Natural killer cell (primary cell): ENCODE measurements around the gene SLC26A9. TPM values are rescaled to one million over a fixed set of nuclear protein-coding genes. Genes with fewer than 3 reads are reported as not detected.

ENCODE experiments used
- ATAC-seq, 3 donors: fragments of 150-1000 bp in 2 of 3; fragments of 200-7000 bp in 1 of 3; cut with Tn5 transposase; 1 replicate in 1 of 3; 2 replicates in 2 of 3; pipeline ENCODE4 v1.10.0; 2021; ENCODE audit warnings: mild to moderate bottlenecking in 2 of 3, moderate library complexity in 2 of 3
- DNase-seq, 2 donors: peaks; one replicate each; pipeline versions ENCODE4 v3.0.0 to v3.0.0-alpha.2; 2013 to 2021; ENCODE audit warnings: mixed read lengths in 1 of 2
- H3K27ac ChIP-seq: one replicate; pipeline ENCODE4 v1.5.1; 2013; ENCODE audit warnings: mild to moderate bottlenecking, low read length
- H3K27me3 ChIP-seq: one replicate; pipeline ENCODE4 v1.6.1; 2013; ENCODE audit warnings: low read length; ENCODE audit not compliant: control insufficient read depth, insufficient read depth
- H3K36me3 ChIP-seq: one replicate; pipeline ENCODE4 v1.6.1; 2013; ENCODE audit warnings: low read length; ENCODE audit not compliant: control insufficient read depth, insufficient read depth
- H3K4me1 ChIP-seq: one replicate; pipeline ENCODE4 v1.6.1; 2013; ENCODE audit warnings: low read length; ENCODE audit not compliant: control insufficient read depth, insufficient read depth
- H3K4me3 ChIP-seq: one replicate; pipeline ENCODE4 v1.5.1; 2013; ENCODE audit warnings: low read length
- H3K9me3 ChIP-seq: one replicate; pipeline ENCODE4 v1.6.1; 2013; ENCODE audit warnings: low read length; ENCODE audit not compliant: control insufficient read depth, insufficient read depth
- H3K27ac Mint-ChIP-seq, 2 donors: one replicate each; pipeline ENCODE4 v1.8.0; 2022; ENCODE audit warnings: mild to moderate bottlenecking in 2 of 2, mixed read lengths in 2 of 2, moderate library complexity in 1 of 2
- H3K27me3 Mint-ChIP-seq, 2 donors: one replicate each; pipeline ENCODE4 v1.8.0; 2022; ENCODE audit warnings: low read depth in 2 of 2, mixed read lengths in 2 of 2
- H3K36me3 Mint-ChIP-seq: one replicate; pipeline ENCODE4 v1.8.0; 2022; ENCODE audit warnings: mixed read lengths
- H3K4me1 Mint-ChIP-seq, 2 donors: one replicate each; pipeline ENCODE4 v1.8.0; 2022; ENCODE audit warnings: mixed read lengths in 2 of 2
- H3K4me3 Mint-ChIP-seq: one replicate; pipeline ENCODE4 v1.8.0; 2022; ENCODE audit warnings: mild to moderate bottlenecking, moderate library complexity, mixed read lengths
- H3K9me3 Mint-ChIP-seq, 2 donors: one replicate each; pipeline ENCODE4 v1.8.0; 2022; ENCODE audit warnings: mixed read lengths in 2 of 2
- WGBS: methylation state at CpG from one replicate; pipeline ENCODE4 v1.1.7; 2013; ENCODE audit warnings: missing lambda C conversion rate; ENCODE audit not compliant: insufficient coverage; 5-methylcytosine and 5-hydroxymethylcytosine counted together
- intact Hi-C: fragments of 100-400 bp; cut with micrococcal nuclease; formaldehyde crosslinking; loops from one replicate; pipeline ENCODE4 v1.14.2; 2022
- total RNA-seq, 4 donors: library from RNA; stranded (reverse); fragments of 120-200 nt in 1 of 4; gene quantifications; one replicate each; pipeline versions ENCODE4 v1.2.3 to v1.2.4, GENCODE V29; 2013 to 2022
- TF ChIP-seq, protein P1 (sequence below): fragments of 200-600 bp; IDR thresholded peaks from one replicate; pipeline ENCODE4 v1.8.0; 2022; ENCODE audit warnings: antibody characterized with exemption

Gene SLC26A9
- total RNA-seq, 3 donors from 2014 or later (not counting 1 experiment from before 2014, with no cell fraction given) = not detected

GRCh38 chr1:205989786-205990185 is 46.5 kb upstream of the SLC26A9 start:
- intact Hi-C loops = no loop called here

GRCh38 chr1:205988585-205988995 is 45.3 kb upstream of the SLC26A9 start:
- no peak for ATAC-seq
- no peak overlapping the region for H3K27ac ChIP-seq
- Mint-ChIP-seq H3K27ac (peak overlapping the region in 1 of 2 donors; percentile 29), H3K36me3 (no peaks in the 10 kb centered on the region), H3K27me3 (peaks cover 18 to 19% of the 10 kb centered on the region in 2 donors), H3K4me1 (no peaks in the 10 kb centered on the region), H3K9me3 (no peaks in the 10 kb centered on the region), H3K4me3 (no peak overlapping the region)
- H3K4me1 ChIP-seq = no peaks in the 10 kb centered on the region
- H3K4me3 ChIP-seq = no peak overlapping the region
- H3K36me3 ChIP-seq = no peaks in the 10 kb centered on the region
- TF ChIP-seq, protein P1, sequence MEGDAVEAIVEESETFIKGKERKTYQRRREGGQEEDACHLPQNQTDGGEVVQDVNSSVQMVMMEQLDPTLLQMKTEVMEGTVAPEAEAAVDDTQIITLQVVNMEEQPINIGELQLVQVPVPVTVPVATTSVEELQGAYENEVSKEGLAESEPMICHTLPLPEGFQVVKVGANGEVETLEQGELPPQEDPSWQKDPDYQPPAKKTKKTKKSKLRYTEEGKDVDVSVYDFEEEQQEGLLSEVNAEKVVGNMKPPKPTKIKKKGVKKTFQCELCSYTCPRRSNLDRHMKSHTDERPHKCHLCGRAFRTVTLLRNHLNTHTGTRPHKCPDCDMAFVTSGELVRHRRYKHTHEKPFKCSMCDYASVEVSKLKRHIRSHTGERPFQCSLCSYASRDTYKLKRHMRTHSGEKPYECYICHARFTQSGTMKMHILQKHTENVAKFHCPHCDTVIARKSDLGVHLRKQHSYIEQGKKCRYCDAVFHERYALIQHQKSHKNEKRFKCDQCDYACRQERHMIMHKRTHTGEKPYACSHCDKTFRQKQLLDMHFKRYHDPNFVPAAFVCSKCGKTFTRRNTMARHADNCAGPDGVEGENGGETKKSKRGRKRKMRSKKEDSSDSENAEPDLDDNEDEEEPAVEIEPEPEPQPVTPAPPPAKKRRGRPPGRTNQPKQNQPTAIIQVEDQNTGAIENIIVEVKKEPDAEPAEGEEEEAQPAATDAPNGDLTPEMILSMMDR = no peak
- intact Hi-C loops = no loop called here
- H3K9me3 ChIP-seq = no peaks in the 10 kb centered on the region
- H3K27me3 ChIP-seq = no peaks in the 10 kb centered on the region
- 94% methylated on average over 12 of the region's 12 CpGs for WGBS
- no peak for DNase-seq

More at GRCh38 chr1:205989786-205990185, 46.5 kb upstream of the SLC26A9 start:
- no peaks in the 10 kb centered on the region for H3K4me1 Mint-ChIP-seq
- Histone ChIP-seq H3K4me3 (no peak overlapping the region), H3K27ac (no peak overlapping the region), H3K9me3 (no peaks in the 10 kb centered on the region), H3K36me3 (no peaks in the 10 kb centered on the region), H3K27me3 (no peaks in the 10 kb centered on the region), H3K4me1 (no peaks in the 10 kb centered on the region)
- WGBS = 78% methylated on average over 4 of the region's 5 CpGs
- ATAC-seq = no peak
- peaks cover 18 to 22% of the 10 kb centered on the region in 2 donors for H3K27me3 Mint-ChIP-seq
- no peak overlapping the region for H3K27ac Mint-ChIP-seq
- TF ChIP-seq, protein P1 = no peak
- H3K36me3 Mint-ChIP-seq = no peaks in the 10 kb centered on the region
- no peak overlapping the region for H3K4me3 Mint-ChIP-seq
- DNase-seq = no peak
- no peaks in the 10 kb centered on the region for H3K9me3 Mint-ChIP-seq

- peaks cover 15 to 18% of the 10 kb centered on the region in 2 donors for H3K27me3 Mint-ChIP-seq
- H3K27ac ChIP-seq = no peak overlapping the region
- no peak overlapping the region for H3K4me3 ChIP-seq
- H3K4me3 Mint-ChIP-seq = no peak overlapping the region
- no peaks in the 10 kb centered on the region for H3K4me1 Mint-ChIP-seq
- H3K9me3 ChIP-seq = no peaks in the 10 kb centered on the region
- no peaks in the 10 kb centered on the region for H3K27me3 ChIP-seq
- no peak overlapping the region for H3K27ac Mint-ChIP-seq
- no peaks in the 10 kb centered on the region for H3K9me3 Mint-ChIP-seq
- H3K4me1 ChIP-seq = no peaks in the 10 kb centered on the region
- DNase-seq (no peak), ATAC-seq (no peak)
- TF ChIP-seq, protein P1 = no peak
- intact Hi-C loops = no loop called here
- WGBS = 83% methylated on average over 1 of the region's 2 CpGs
- no peaks in the 10 kb centered on the region for H3K36me3 ChIP-seq
- H3K36me3 Mint-ChIP-seq = no peaks in the 10 kb centered on the region
Measured at GRCh38 chr1:205986861-205987260, 43.6 kb upstream of the SLC26A9 start.

- no peaks in the 10 kb centered on the region for H3K9me3 ChIP-seq
- Mint-ChIP-seq H3K36me3 (no peaks in the 10 kb centered on the region), H3K4me1 (no peaks in the 10 kb centered on the region), H3K4me3 (no peak overlapping the region), H3K9me3 (no peaks in the 10 kb centered on the region), H3K27me3 (peaks cover 11 to 12% of the 10 kb centered on the region in 2 donors), H3K27ac (no peak overlapping the region)
- H3K4me1 ChIP-seq = no peaks in the 10 kb centered on the region
- no peak overlapping the region for H3K4me3 ChIP-seq
- 85% methylated on average over 3 of the region's 3 CpGs for WGBS
- ATAC-seq (no peak), DNase-seq (no peak)
- H3K27me3 ChIP-seq = no peaks in the 10 kb centered on the region
- no peak overlapping the region for H3K27ac ChIP-seq
- intact Hi-C loops = no loop called here
- no peaks in the 10 kb centered on the region for H3K36me3 ChIP-seq
- TF ChIP-seq, protein P1 = no peak
Measured at GRCh38 chr1:205986292-205986691, 43.0 kb upstream of the SLC26A9 start.
